K562 (cell line): Measurements from ENCODE around the gene IFFO2. TPM values are rescaled to one million over a fixed set of nuclear protein-coding genes. Genes with fewer than 3 reads are reported as not detected.

Experiments used
- ATAC-seq: fragments of 200-7000 bp; cut with Tn5 transposase; 3 replicates; pipeline ENCODE4 v1.9.1; 2020; ENCODE audit warnings: moderate library complexity
- BruUV-seq: library from RNA; stranded (reverse); fragments of 400-500 nt; replicated peaks from 2 replicates; lab custom pipeline; 2021; lab: Mats Ljungman, UMichigan
- CTCF ChIA-PET: fragments of 300-600 bp; formaldehyde crosslinking; extraction: SDS; loops from one replicate; lab custom pipeline; 2021; ENCODE audit warnings: low intra/inter-chr PET ratio; lab: Yijun Ruan, JAX
- POLR2A ChIA-PET: fragments of 300-600, 350-650 bp; sonication (Branson Sonifier 250); formaldehyde crosslinking; extraction: SDS; loops from one replicate; lab custom pipeline; 2021; ENCODE audit warnings: antibody characterized with exemption, inconsistent platforms; lab: Yijun Ruan, JAX
- DNase-seq, 4 experiments: peaks; one replicate each; pipeline versions ENCODE4 v3.0.0 to v3.0.0-alpha.2; 2011 to 2018; ENCODE audit warnings: low spot score in 3 of 4, mixed read lengths in 3 of 4; ENCODE audit errors: extremely low read depth in 1 of 4
- FAIRE-seq: peaks from 2 replicates; lab custom pipeline; 2011; peaks lifted over from hg19 to GRCh38; lab: Jason Lieb, UNC
- H2AFZ ChIP-seq: 2 replicates; pipeline ENCODE4 v1.6.0; 2011; ENCODE audit warnings: low read depth, low read length, control low read depth, inconsistent platforms
- H3K27ac ChIP-seq: fragments of 200-600 bp; 3 replicates; pipeline ENCODE4 v1.8.0; 2011; ENCODE audit warnings: low read depth, mild to moderate bottlenecking, control low read depth, inconsistent platforms, low read length, moderate library complexity, mixed read lengths; ENCODE audit errors: extremely low read depth
- H3K27me3 ChIP-seq, 2 experiments: fragments of 300-600 bp in 1 of 2; 2 replicates in 1 of 2; 3 replicates in 1 of 2; pipeline versions ENCODE4 v1.6.0 to v1.8.0; 2011; ENCODE audit warnings: inconsistent platforms in 2 of 2, low read length in 2 of 2, mild to moderate bottlenecking in 1 of 2, mixed read lengths in 1 of 2, moderate library complexity in 1 of 2; ENCODE audit not compliant: control insufficient read depth in 2 of 2, insufficient read depth in 2 of 2
- H3K36me3 ChIP-seq: fragments of 300-600 bp; 3 replicates; pipeline ENCODE4 v1.8.0; 2011; ENCODE audit warnings: mild to moderate bottlenecking, low read length, inconsistent platforms; ENCODE audit not compliant: control insufficient read depth, insufficient read depth
- H3K4me1 ChIP-seq, 2 experiments: fragments of 200-600 bp in 1 of 2; replicated peaks in 1 of 2; 2 replicates in 1 of 2; 3 replicates in 1 of 2; pipeline versions ENCODE4 v1.5.1 to v1.8.0; 2011; ENCODE audit warnings: inconsistent platforms in 2 of 2, low read length in 2 of 2, mild to moderate bottlenecking in 1 of 2, mixed read lengths in 1 of 2, moderate library complexity in 1 of 2; ENCODE audit not compliant: control insufficient read depth in 2 of 2, insufficient read depth in 2 of 2
- H3K4me2 ChIP-seq: 2 replicates; pipeline ENCODE4 v1.6.1; 2011; ENCODE audit warnings: low read length, control low read depth, inconsistent platforms, mixed read lengths; ENCODE audit not compliant: insufficient read depth
- H3K4me3 ChIP-seq: fragments of 200-600 bp; sonication (generic), shearing (Covaris generic); 2 replicates; pipeline ENCODE4 v1.5.1; 2016; ENCODE audit warnings: control low read depth, inconsistent platforms
- H3K79me2 ChIP-seq: fragments of 200-600 bp; 3 replicates; pipeline ENCODE4 v1.8.0; 2011; ENCODE audit warnings: low read length, inconsistent platforms; ENCODE audit not compliant: control insufficient read depth, insufficient read depth
- H3K9ac ChIP-seq, 2 experiments: 2 replicates each; pipeline versions ENCODE4 v1.6.0 to v1.6.1; 2011; ENCODE audit warnings: low read depth in 2 of 2, low read length in 2 of 2, control low read depth in 1 of 2, inconsistent platforms in 1 of 2, mild to moderate bottlenecking in 1 of 2, mixed read lengths in 1 of 2; ENCODE audit not compliant: insufficient read depth in 1 of 2
- H3K9me1 ChIP-seq: one replicate; pipeline ENCODE4 v1.6.0; 2011; ENCODE audit warnings: inconsistent platforms, mild to moderate bottlenecking, low read length, moderate library complexity; ENCODE audit not compliant: control insufficient read depth, insufficient read depth
- H3K9me3 ChIP-seq: replicated peaks from 2 replicates; pipeline ENCODE4 v1.5.1; 2011; ENCODE audit warnings: low read depth, low read length, inconsistent platforms; ENCODE audit not compliant: control insufficient read depth, insufficient read depth
- H4K20me1 ChIP-seq: replicated peaks from 2 replicates; pipeline ENCODE4 v1.6.1; 2011; ENCODE audit warnings: low read length, inconsistent platforms, mixed read lengths; ENCODE audit not compliant: control insufficient read depth, insufficient read depth
- ADNP ChIP-seq: fragments of 200-800 bp; sonication (Bioruptor generic); IDR thresholded peaks from 2 replicates; pipeline ENCODE4 v1.6.1; 2016; ENCODE audit warnings: missing genetic modification characterization, missing compliant biosample characterization
- BCOR ChIP-seq: fragments of 450-650 bp; IDR thresholded peaks from 2 replicates; pipeline ENCODE4 v1.6.1; 2016
- CBX1 ChIP-seq: sonication (generic); IDR thresholded peaks from 2 replicates; pipeline ENCODE4 v1.6.1; 2016; ENCODE audit warnings: antibody characterized with exemption, low read depth, mild to moderate bottlenecking
- CHD4 ChIP-seq: fragments of 200-600 bp; sonication (generic); IDR thresholded peaks from 3 replicates; pipeline ENCODE4 v1.6.1; 2012; ENCODE audit warnings: low read depth, mild to moderate bottlenecking, mixed read lengths, low read length, inconsistent platforms; ENCODE audit not compliant: insufficient read depth, insufficient replicate concordance, poor library complexity, severe bottlenecking
- HIVEP1 ChIP-seq: fragments of 250-450 bp; sonication (Bioruptor Pico); IDR thresholded peaks from 2 replicates; pipeline ENCODE4 v1.4.0; 2020; ENCODE audit warnings: mild to moderate bottlenecking
- KDM1A ChIP-seq, 2 experiments: fragments of 450-650 bp; IDR thresholded peaks; 2 replicates each; pipeline ENCODE4 v1.6.1; 2016; ENCODE audit warnings: mild to moderate bottlenecking in 2 of 2
- KLF1 ChIP-seq: fragments of 450-650 bp; IDR thresholded peaks from 2 replicates; pipeline ENCODE4 v1.6.1; 2016; ENCODE audit warnings: missing genetic modification characterization, missing compliant biosample characterization
- RBM25 ChIP-seq: fragments of 200-400 bp; formaldehyde crosslinking; IDR thresholded peaks from 2 replicates; pipeline ENCODE4 v1.6.1; 2018; ENCODE audit warnings: low read length, low read depth, moderate library complexity; ENCODE audit not compliant: severe bottlenecking
- WGBS: fragments of 100-300 bp; shearing (Covaris generic); methylation state at CpG from one replicate; pipeline ENCODE4 v1.1.6; 2016; ENCODE audit warnings: low coverage, mixed read lengths; ENCODE audit not compliant: insufficient coverage; ENCODE audit errors: missing lambda C conversion rate; 5-methylcytosine and 5-hydroxymethylcytosine counted together
- in situ Hi-C: fragments of 300-500 bp; cut with MboI; formaldehyde crosslinking; loops from 4 replicates; pipeline ENCODE4 v1.15.0; 2018; ENCODE audit warnings: inconsistent platforms, mixed read lengths
- intact Hi-C: fragments of 100-400 bp; cut with micrococcal nuclease; formaldehyde crosslinking; loops from 2 replicates; pipeline ENCODE4 v1.14.2; 2022
- polyA plus RNA-seq, 8 experiments: library from polyadenylated mRNA; depleted of rRNA in 4 of 8; stranded (reverse) in 5 of 8; unstranded in 3 of 8; fragments of >200 nt; fragmentation: Nextera tagmentation in 2 of 8; fragmentation: Illumina TruSeq in 1 of 8; extraction: Ambion mirVana in 2 of 8; extraction: Trizol in 1 of 8; gene quantifications; 2 replicates each; pipeline versions ENCODE4 v1.2.1 to v1.2.3, GENCODE V29; 2011 to 2014; ENCODE audit warnings: inconsistent platforms in 1 of 8, missing spikeins in 1 of 8
- total RNA-seq, 7 experiments: library from RNA; depleted of rRNA in 6 of 7; stranded (reverse); fragments of >200 nt in 6 of 7; fragmentation: Illumina TruSeq in 2 of 7; extraction: Trizol in 2 of 7; gene quantifications; 2 replicates each; pipeline versions ENCODE4 v1.2.1 to v1.2.3, GENCODE V29; 2011 to 2021; ENCODE audit warnings: low replicate concordance in 1 of 7

IFFO2 gene
- total and polyA plus RNA-seq, 9 of the 15 experiments (the other 6 are each of a cell fraction or from before 2014, with no cell fraction given): 0.15 to 1.0 (median 0.44) TPM; not detected in 2

- Histone ChIP-seq H3K9me1 (no peaks in the 10 kb centered on the region), H3K79me2 (no peaks in the 10 kb centered on the region), H3K27ac (no peak overlapping the region), H3K4me1 (peaks cover 0 to 23% of the 10 kb centered on the region in 2 experiments; a peak in 2 of 5 replicates), H3K27me3 (no peaks in the 10 kb centered on the region), H4K20me1 (peaks cover 12% of the 10 kb centered on the region), H3K4me3 (no peak overlapping the region), H3K9me3 (no peaks in the 10 kb centered on the region), H3K9ac (no peak overlapping the region), H3K36me3 (no peaks in the 10 kb centered on the region), H2AFZ (no peak overlapping the region), H3K4me2 (no peak overlapping the region)
- intact Hi-C loops (loop anchor here (1.0 kb wide), 1 partner anchor 278 kb away; no protein-coding TSS in a partner anchor), in situ Hi-C loops (loop anchor here (5.0 kb wide), 1 partner anchor 273 kb away; no protein-coding TSS in a partner anchor)
- DNase-seq (no peak), FAIRE-seq (no peak), ATAC-seq (no peak)
- 54% methylated on average over 3 of the region's 3 CpGs for WGBS
- TF ChIP-seq BCOR (peak; percentile 55), RBM25 (peak; percentile 57), KLF1 (tag) (no peak), HIVEP1 (CRISPR knock-in tag) (no peak), KDM1A (IDR thresholded peaks at IDR 0.05) (peak in 1 of 2 experiments; percentile 55; a peak in 1 of 4 replicates), ADNP (tag) (peak; percentile 76), CHD4 (peak; percentile 70), CBX1 (0 out of 2 replicates have a peak, but pooled peaks have one; percentile 19)
- POLR2A ChIA-PET: interaction anchor here (1.4 to 1.5 kb wide), 2 partner anchors 12 to 18 kb away, joined by 5 to 6 read pairs; no protein-coding TSS in a partner anchor
- BruUV-seq: no TSS peak
- CTCF ChIA-PET: interaction anchor here (1.0 to 2.3 kb wide), 4 partner anchors 22 to 278 kb away, joined by 3 to 27 read pairs (median 4); no protein-coding TSS in a partner anchor
Measured at GRCh38 chr1:18875796-18876128, 80.7 kb downstream of the IFFO2 start.
